Stimulated activated naive CD8-positive, alpha-beta T cell treated with anti-CD3 and anti-CD28 coated beads, Interleukin-15, Interleukin-2, amounts not matched to agents 100 ng/mL and 50 ng/mL, for 24 hours (primary cell): Measurements from ENCODE around the gene EGLN2.
"Not testable (repeated sequence)": the region's sequence is repeated elsewhere in the genome, so short reads cannot be mapped to it uniquely, and the experiment has no call there.

ENCODE experiments used
- H3K27ac Mint-ChIP-seq: one replicate; pipeline ENCODE4 v1.8.0; 2021; ENCODE audit warnings: mild to moderate bottlenecking, mixed read lengths
- H3K27me3 Mint-ChIP-seq: one replicate; pipeline ENCODE4 v1.8.0; 2021; ENCODE audit warnings: mixed read lengths
- H3K36me3 Mint-ChIP-seq: one replicate; pipeline ENCODE4 v1.8.0; 2021; ENCODE audit warnings: low read depth, mixed read lengths
- H3K4me1 Mint-ChIP-seq: one replicate; pipeline ENCODE4 v1.8.0; 2021; ENCODE audit warnings: low read depth, mixed read lengths
- H3K4me3 Mint-ChIP-seq: one replicate; pipeline ENCODE4 v1.8.0; 2021; ENCODE audit warnings: mild to moderate bottlenecking, mixed read lengths
- H3K9me3 Mint-ChIP-seq: one replicate; pipeline ENCODE4 v1.8.0; 2021; ENCODE audit warnings: mixed read lengths

The EGLN2 gene

GRCh38 chr19:40813182-40813581 is 14.2 kb downstream of the EGLN2 start:
- H3K36me3 Mint-ChIP-seq = peaks cover 3% of the 10 kb centered on the region
- H3K9me3 Mint-ChIP-seq = no peaks in the 10 kb centered on the region
- peaks cover 3% of the 10 kb centered on the region for H3K27me3 Mint-ChIP-seq
- H3K4me1 Mint-ChIP-seq = peaks cover 40% of the 10 kb centered on the region
- peak overlapping the region; percentile 49 for H3K4me3 Mint-ChIP-seq
- H3K27ac Mint-ChIP-seq = no peak overlapping the region

GRCh38 chr19:40815223-40815622 is 16.2 kb downstream of the EGLN2 start:
- H3K27ac Mint-ChIP-seq = no peak overlapping the region
- no peaks in the 10 kb centered on the region for H3K36me3 Mint-ChIP-seq
- H3K4me3 Mint-ChIP-seq = no peak overlapping the region
- H3K4me1 Mint-ChIP-seq = peaks cover 43% of the 10 kb centered on the region
- no peaks in the 10 kb centered on the region for H3K9me3 Mint-ChIP-seq
- peaks cover 3% of the 10 kb centered on the region for H3K27me3 Mint-ChIP-seq

GRCh38 chr19:40818480-40819399 is 19.7 kb downstream of the EGLN2 start:
- H3K36me3 Mint-ChIP-seq, H3K9me3 Mint-ChIP-seq, H3K27me3 Mint-ChIP-seq: not testable (repeated sequence)
- peak overlapping the region; percentile 32 for H3K27ac Mint-ChIP-seq
- peak overlapping the region; percentile 61 for H3K4me3 Mint-ChIP-seq
- H3K4me1 Mint-ChIP-seq = peaks cover 32% of the 10 kb centered on the region

GRCh38 chr19:40819479-40820234 is 20.7 kb downstream of the EGLN2 start:
- H3K27ac Mint-ChIP-seq, H3K9me3 Mint-ChIP-seq, H3K4me3 Mint-ChIP-seq, H3K36me3 Mint-ChIP-seq, H3K27me3 Mint-ChIP-seq: not testable (repeated sequence)
- H3K4me1 Mint-ChIP-seq = peaks cover 34% of the 10 kb centered on the region

GRCh38 chr19:40822161-40822560 is 23.2 kb downstream of the EGLN2 start:
- peaks cover 49% of the 10 kb centered on the region for H3K4me1 Mint-ChIP-seq
- peaks cover 6% of the 10 kb centered on the region for H3K36me3 Mint-ChIP-seq
- H3K27me3 Mint-ChIP-seq = no peaks in the 10 kb centered on the region
- H3K27ac Mint-ChIP-seq = no peak overlapping the region
- H3K9me3 Mint-ChIP-seq = no peaks in the 10 kb centered on the region
- no peak overlapping the region for H3K4me3 Mint-ChIP-seq

GRCh38 chr19:40822704-40823553 is 23.9 kb downstream of the EGLN2 start:
- not testable (repeated sequence) for H3K36me3 Mint-ChIP-seq, H3K9me3 Mint-ChIP-seq, H3K27ac Mint-ChIP-seq, H3K4me3 Mint-ChIP-seq, H3K27me3 Mint-ChIP-seq
- peaks cover 48% of the 10 kb centered on the region for H3K4me1 Mint-ChIP-seq

GRCh38 chr19:40824916-40825315 is 25.9 kb downstream of the EGLN2 start:
- not testable (repeated sequence) for H3K27ac Mint-ChIP-seq, H3K9me3 Mint-ChIP-seq, H3K36me3 Mint-ChIP-seq, H3K27me3 Mint-ChIP-seq, H3K4me3 Mint-ChIP-seq
- peaks cover 31% of the 10 kb centered on the region for H3K4me1 Mint-ChIP-seq

GRCh38 chr19:40825460-40826095 is 26.6 kb downstream of the EGLN2 start:
- not testable (repeated sequence) for H3K27ac Mint-ChIP-seq, H3K36me3 Mint-ChIP-seq, H3K4me3 Mint-ChIP-seq, H3K27me3 Mint-ChIP-seq, H3K9me3 Mint-ChIP-seq
- H3K4me1 Mint-ChIP-seq = peaks cover 31% of the 10 kb centered on the region

GRCh38 chr19:40826312-40826698 is 27.3 kb downstream of the EGLN2 start:
- not testable (repeated sequence) for H3K36me3 Mint-ChIP-seq, H3K4me3 Mint-ChIP-seq, H3K27ac Mint-ChIP-seq

GRCh38 chr19:40826699-40827385 is 27.9 kb downstream of the EGLN2 start:
- H3K27me3 Mint-ChIP-seq, H3K9me3 Mint-ChIP-seq, H3K4me3 Mint-ChIP-seq, H3K36me3 Mint-ChIP-seq: not testable (repeated sequence)
- H3K4me1 Mint-ChIP-seq = peaks cover 31% of the 10 kb centered on the region
- H3K27ac Mint-ChIP-seq = peak overlapping the region; percentile 27

More at GRCh38 chr19:40826312-40826698, 27.3 kb downstream of the EGLN2 start:
- not testable (repeated sequence) for H3K27me3 Mint-ChIP-seq, H3K9me3 Mint-ChIP-seq
- H3K4me1 Mint-ChIP-seq = peaks cover 31% of the 10 kb centered on the region

GRCh38 chr19:40827386-40828247 is 28.6 kb downstream of the EGLN2 start:
- Mint-ChIP-seq H3K36me3 (peaks cover 7% of the 10 kb centered on the region), H3K4me3 (no peak overlapping the region)

GRCh38 chr19:40829205-40829604 is 30.2 kb downstream of the EGLN2 start:
- H3K27ac Mint-ChIP-seq = no peak overlapping the region
- no peak overlapping the region for H3K4me3 Mint-ChIP-seq
- H3K9me3 Mint-ChIP-seq = no peaks in the 10 kb centered on the region
- peaks cover 28% of the 10 kb centered on the region for H3K4me1 Mint-ChIP-seq
- peaks cover 7% of the 10 kb centered on the region for H3K36me3 Mint-ChIP-seq
- no peaks in the 10 kb centered on the region for H3K27me3 Mint-ChIP-seq

More at GRCh38 chr19:40827386-40828247, 28.6 kb downstream of the EGLN2 start:
- Mint-ChIP-seq H3K9me3 (no peaks in the 10 kb centered on the region), H3K4me1 (peaks cover 28% of the 10 kb centered on the region), H3K27me3 (no peaks in the 10 kb centered on the region), H3K27ac (no peak overlapping the region)

- not testable (repeated sequence) for H3K27me3 Mint-ChIP-seq, H3K36me3 Mint-ChIP-seq, H3K27ac Mint-ChIP-seq, H3K9me3 Mint-ChIP-seq, H3K4me3 Mint-ChIP-seq
- H3K4me1 Mint-ChIP-seq = peaks cover 25% of the 10 kb centered on the region
Observed at GRCh38 chr19:40830741-40831140, 31.8 kb downstream of the EGLN2 start.
